SW 1271 (cell line): ENCODE data around the gene CLK4.
"Not testable (repeated sequence)": the region's sequence is repeated elsewhere in the genome, so short reads cannot be mapped to it uniquely, and the experiment has no call there.

Experiments used
- DNase-seq, 2 experiments: peaks; one replicate each; lab custom pipeline; 2025; lab: John Stamatoyannopoulos, UW

Gene CLK4

DNA sequence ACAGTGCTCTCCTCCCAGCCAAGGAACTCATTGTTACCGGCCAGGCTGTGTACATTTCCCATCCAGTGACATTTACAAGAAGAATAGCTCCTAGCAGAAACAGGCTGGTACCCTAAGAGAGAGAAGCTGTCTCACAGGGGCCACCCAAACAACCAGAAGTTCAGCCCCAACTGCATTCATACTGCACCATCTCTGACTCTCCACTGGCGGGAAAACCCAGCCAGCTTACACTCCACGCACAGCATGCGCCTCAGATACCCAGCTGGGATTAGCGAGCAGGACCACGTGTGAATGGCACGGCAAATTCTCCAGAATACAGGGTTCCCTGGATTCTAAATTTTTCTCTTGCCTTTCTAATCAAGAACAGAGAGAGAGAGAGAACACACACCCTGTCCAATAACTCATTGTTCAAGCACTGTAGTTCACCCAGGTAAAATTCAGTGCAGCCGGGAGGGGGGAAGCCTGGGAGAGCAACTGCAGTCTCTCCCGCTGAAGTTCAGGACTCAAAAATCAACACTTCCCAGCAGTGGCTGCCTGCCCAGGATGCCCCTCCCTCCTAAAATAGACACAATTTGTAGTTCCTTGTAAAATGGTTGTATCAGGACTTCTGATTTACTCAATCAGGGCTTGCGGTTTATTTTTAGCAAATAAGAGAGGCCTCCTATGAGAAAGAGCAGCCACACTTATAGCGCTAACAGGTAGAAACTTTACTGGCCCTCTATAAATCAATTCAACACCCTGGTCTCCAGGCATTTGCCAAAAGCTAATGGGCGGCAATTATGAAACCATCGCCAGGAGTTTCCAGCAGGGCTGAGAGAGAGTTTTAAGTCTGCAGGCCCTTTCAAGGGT, 38.9 kb downstream of the CLK4 start:
- DNase-seq, result no peak

DNA sequence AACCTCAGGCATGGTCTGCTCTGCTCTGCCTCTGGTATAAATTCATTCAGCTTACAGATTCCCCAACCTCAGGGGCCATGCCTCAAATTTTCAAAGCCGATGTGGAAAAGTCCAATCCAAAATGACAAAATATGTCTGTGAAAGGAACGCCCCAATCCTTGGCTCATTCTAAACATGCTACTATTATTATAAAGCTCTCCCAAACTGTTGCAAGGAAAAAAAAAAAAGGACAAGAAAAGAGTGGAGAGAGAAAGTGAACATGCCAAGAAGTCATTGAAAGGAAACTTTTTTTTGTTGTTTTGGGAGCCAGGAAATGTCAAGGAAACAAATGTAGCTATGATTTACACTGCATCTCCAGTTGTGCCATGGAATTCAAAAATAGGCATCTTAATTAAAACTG, 40.5 kb downstream of the CLK4 start:
- no peak for DNase-seq

- not testable (repeated sequence) for DNase-seq
These were observed 41.4 kb downstream of the CLK4 start for GRCh38 chr5:178585421-178585820.

- DNase-seq, result no peak
These were observed 43.6 kb downstream of the CLK4 start for GRCh38 chr5:178583279-178583678.

- DNase-seq, result no peak
These were observed 44.6 kb downstream of the CLK4 start for GRCh38 chr5:178582291-178582690.

GRCh38 chr5:178581621-178582020, 45.2 kb downstream of the CLK4 start:
- no peak for DNase-seq

GRCh38 chr5:178580271-178580955, 46.4 kb downstream of the CLK4 start:
- DNase-seq, result no peak

GRCh38 chr5:178577944-178578343, 48.9 kb downstream of the CLK4 start:
- no peak for DNase-seq

DNA sequence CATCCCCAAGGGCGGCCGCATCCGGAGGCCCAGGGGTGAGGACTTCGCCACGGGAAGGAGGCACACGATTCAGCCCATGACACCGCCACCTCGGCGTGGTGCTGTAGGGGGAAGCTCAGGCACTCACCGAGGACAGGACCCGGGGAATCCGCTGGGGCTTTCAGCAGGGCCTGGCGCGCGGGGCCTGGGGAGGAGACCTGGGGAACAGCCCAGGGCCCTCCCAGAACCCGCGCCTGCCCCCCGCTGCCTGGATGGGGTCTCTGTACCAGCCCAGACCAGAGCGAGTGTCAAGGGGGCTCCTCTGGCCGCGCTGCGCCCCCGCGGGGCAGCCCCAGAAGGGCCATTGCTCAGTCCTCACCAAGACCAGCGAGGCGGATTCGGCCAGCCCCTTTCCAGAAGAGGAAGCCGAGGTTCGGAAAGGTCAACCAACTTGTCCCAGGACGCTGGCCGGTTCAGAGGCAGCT, 49.4 kb downstream of the CLK4 start:
- DNase-seq, result no peak

DNA sequence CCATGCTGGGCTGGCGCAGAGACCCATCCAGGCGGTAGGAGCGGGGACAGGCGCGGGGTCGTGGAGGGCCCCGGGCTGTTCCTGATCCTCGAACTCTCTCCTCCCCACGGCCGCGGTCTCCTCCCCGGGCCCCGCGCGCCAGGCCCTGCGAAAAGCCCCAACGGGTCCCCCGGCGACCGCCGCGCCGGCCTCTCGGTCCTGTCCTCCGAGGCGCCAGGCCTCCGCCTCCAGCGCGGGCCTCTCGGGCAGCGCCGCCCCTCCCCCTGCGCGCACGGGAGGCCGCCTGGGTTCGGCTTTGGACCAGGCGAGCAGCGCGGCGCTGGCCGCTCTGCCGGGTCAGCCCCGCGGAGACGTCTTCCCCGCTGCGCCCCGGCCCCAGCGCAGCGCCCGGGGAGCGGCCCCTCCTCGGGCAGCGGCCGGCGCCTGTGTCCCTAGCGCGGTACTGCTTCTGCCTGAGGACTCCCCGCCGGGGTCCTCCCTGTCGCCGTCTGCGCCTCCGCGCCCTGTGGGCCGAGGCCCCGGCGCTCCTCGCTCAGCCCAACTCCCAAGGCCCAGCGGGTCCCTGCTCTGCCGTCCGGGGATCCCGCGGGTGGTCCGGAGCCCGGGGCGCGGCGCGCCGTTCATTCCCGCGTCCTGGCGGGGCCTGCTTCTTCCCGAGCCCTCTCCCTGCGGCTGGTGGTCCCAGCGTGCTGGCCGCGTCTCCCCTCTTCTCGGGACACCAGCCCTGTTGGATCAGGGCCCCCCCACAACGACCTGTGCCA, 50.1 kb downstream of the CLK4 start:
- DNase-seq, result no peak

DNA sequence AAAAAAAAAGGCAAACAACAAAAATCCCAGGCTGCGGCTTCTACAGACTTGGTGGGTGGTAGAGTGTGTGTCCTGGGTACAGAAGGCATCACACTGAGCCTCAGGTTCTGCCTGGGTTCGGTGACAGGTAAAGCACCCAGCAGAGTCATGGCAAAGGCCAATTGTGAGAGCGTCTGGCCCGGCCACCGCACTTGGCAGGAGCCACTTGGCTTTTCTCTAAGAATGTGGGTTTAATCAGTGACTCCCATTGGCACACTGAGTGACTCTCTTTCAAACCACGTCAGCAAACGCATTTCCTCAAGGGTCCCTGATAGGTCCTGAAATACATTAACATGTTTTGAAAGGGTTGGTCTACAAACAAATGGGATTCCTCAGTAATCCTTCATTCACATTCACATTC, 53.6 kb downstream of the CLK4 start:
- no peak for DNase-seq

GRCh38 chr5:178572617-178573016, 54.2 kb downstream of the CLK4 start:
- DNase-seq, result no peak

DNA sequence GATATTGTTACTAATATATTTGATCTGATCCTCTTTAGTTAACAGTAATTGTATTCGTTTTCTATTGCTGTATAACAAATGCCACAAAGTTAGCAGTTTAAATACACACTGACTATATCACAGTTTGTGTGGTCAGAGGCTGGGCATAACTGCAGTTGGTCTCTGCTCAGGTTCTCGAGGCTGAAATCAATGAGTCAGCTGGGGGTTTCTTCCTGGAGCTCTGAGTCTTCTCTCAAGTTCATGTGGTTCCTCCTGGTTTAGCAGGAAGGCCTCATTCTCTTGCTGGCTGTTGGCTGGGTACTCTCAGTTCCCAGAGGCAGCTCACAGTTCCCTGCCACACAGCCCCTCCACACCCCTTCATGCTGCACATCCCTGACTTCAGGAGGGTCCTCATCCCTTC, 57.4 kb downstream of the CLK4 start:
- DNase-seq, result no peak

- no peak for DNase-seq
These were observed 61.9 kb downstream of the CLK4 start for GRCh38 chr5:178564811-178565550.

GRCh38 chr5:178564397-178564796, 62.5 kb downstream of the CLK4 start:
- no peak for DNase-seq

DNA sequence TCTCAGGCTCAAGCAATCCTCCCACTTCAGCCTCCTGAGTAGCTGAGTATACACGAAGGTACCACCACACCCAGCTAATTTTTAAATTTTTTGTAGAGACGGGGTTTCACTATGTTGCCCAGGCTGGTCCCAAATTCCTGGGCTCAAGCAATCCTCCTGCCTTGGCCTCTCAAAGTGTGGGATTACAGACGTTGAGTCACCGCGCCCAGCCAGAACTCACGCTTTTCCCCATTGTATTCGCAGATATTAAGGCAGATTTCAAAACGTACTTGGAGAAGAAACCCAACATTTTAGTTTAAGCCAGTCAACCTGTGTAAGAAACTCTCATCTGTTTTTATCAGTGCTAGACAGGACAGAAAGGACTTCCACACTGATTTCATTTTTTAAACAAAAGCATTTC, 63.2 kb downstream of the CLK4 start:
- no peak for DNase-seq

DNA sequence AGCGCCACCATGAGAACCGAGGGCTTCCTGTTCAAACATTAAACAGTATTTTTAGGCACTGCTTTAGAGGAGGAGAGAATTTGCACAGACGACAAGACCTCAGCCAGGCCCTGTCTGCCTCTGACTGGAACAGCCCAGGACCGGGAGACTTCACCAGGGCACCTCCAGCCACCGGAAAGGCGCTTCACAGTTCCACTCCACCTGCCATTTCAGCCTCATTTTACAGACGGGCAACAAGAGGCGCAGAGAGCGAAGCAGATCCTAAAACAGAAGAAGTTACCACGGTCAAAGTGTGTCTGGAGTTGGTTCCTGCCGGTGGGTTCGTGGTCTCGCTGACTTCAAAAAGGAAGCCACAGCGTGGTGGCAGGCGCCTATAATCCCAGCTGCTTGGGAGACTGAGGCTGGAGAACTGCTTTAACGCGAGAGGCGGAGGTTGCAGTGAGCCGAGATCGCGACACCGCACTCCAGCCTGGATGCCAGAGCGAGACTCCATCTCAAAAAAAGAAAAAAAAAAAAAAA, 65.0 kb downstream of the CLK4 start:
- DNase-seq, result no peak

DNA sequence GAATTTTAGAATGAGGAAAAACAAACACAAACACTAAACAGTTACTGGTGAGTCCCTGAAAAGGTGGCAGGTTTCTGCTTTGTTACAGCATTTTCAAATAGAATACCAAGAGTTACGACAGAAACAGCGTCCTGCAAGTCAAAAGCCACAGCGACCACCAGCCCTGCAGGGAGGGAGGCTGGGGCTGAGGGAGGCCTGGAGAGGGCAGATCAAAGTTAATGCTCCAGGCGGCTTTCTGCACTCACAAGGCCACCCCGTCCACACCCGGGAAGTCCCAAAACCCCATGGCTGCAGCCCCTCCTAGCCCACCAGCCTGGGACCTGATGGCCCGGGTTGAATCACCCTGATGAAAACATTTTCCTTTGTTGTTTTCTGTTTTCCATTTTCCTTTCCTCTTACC, 65.9 kb downstream of the CLK4 start:
- DNase-seq, result no peak

GRCh38 chr5:178557416-178557815, 69.4 kb downstream of the CLK4 start:
- no peak for DNase-seq

DNA sequence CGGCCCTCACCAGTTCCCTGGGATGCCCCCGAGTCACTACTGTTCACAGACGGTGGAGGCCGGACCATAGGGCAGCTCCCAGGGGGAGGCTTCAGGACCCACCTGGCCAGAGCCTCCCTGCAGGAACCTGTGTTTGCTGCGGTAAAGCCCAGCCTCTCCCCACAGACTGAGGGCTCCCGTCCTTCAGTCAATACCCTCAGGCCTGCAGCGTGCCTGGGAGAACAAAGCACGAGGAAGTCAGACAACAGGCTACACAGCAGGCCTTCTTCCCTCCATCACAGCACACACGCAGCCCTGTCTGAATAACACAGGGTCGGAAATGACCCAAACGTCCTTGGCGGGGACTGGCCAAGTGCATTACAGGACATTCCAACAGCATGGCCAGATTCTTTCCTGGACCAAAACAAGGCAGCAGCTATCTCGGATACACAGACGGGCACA, 71.1 kb downstream of the CLK4 start:
- DNase-seq, result no peak

DNA sequence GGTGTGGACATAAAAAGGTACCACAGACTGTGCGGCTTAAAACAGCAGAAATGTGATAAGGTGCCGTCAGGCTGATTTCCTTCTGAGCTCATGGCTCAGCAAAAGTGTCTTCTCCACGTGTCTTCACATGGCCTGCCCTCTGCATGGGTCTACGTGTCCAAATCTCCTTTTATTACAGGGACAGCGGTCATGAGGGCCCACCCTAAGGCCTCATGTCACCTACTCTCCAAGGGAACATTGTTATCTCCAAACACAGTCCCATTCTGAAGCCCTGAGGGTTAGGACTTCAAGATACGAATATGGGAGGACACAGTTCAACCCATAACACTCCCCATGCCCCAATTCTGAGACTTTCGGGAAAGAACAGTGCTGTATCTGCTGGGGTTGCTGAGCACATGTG, 71.8 kb downstream of the CLK4 start:
- no peak for DNase-seq

GRCh38 chr5:178554311-178554710, 72.5 kb downstream of the CLK4 start:
- no peak for DNase-seq
